Frontal cortex (tissue), 4 donors: ENCODE measurements around the gene SLC27A3. TPM values are rescaled to one million over a fixed set of nuclear protein-coding genes. Genes with fewer than 3 reads are reported as not detected.
A peak's percentile ranks its signal among the peaks of the same experiment; 100 is the strongest.
"Not testable (repeated sequence)": the region's sequence is repeated elsewhere in the genome, so short reads cannot be mapped to it uniquely, and the experiment has no call there.

ENCODE experiments used
- DNase-seq, 2 donors: peaks; one replicate each; pipeline ENCODE4 v3.0.0; 2012; ENCODE audit warnings: low spot score in 2 of 2
- FAIRE-seq: peaks from 2 replicates; lab custom pipeline; 2012; peaks lifted over from hg19 to GRCh38; lab: Jason Lieb, UNC
- total RNA-seq: library from RNA; depleted of rRNA; stranded (reverse); fragments of >200 nt; gene quantifications from one replicate; pipeline ENCODE4 v1.2.3, GENCODE V29; 2014
- donor health status: control.
- donor health status: control.
- donor health status: control.

SLC27A3 gene
- total RNA-seq, 1 donor from 2014 or later = 14.7 TPM

DNA sequence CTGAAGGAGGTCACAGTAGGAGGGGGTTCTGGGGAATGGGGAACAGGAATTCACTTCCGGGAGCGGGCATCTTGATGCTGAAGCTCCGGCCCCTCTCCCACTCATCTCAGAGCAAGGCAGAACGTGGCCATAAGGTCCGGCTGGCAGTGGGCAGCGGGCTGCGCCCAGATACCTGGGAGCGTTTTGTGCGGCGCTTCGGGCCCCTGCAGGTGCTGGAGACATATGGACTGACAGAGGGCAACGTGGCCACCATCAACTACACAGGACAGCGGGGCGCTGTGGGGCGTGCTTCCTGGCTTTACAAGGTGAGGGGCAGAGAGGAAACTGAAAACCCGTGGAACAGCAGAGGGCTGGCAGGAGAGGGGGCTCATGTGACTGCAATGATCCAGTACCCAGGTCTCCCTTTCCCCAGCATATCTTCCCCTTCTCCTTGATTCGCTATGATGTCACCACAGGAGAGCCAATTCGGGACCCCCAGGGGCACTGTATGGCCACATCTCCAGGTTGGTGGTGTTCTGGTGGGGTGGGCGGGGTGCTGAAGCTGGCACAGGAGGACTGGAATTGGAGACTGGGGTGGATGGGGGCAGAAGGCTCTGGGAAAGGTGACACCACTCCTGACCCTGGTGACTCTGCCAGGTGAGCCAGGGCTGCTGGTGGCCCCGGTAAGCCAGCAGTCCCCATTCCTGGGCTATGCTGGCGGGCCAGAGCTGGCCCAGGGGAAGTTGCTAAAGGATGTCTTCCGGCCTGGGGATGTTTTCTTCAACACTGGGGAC is 3.0 kb downstream of the SLC27A3 start:
- DNase-seq (no peak), FAIRE-seq (no peak)

- no peak for FAIRE-seq
- DNase-seq = no peak
Measured at GRCh38 chr1:153778824-153779519, 3.8 kb downstream of the SLC27A3 start.

DNA sequence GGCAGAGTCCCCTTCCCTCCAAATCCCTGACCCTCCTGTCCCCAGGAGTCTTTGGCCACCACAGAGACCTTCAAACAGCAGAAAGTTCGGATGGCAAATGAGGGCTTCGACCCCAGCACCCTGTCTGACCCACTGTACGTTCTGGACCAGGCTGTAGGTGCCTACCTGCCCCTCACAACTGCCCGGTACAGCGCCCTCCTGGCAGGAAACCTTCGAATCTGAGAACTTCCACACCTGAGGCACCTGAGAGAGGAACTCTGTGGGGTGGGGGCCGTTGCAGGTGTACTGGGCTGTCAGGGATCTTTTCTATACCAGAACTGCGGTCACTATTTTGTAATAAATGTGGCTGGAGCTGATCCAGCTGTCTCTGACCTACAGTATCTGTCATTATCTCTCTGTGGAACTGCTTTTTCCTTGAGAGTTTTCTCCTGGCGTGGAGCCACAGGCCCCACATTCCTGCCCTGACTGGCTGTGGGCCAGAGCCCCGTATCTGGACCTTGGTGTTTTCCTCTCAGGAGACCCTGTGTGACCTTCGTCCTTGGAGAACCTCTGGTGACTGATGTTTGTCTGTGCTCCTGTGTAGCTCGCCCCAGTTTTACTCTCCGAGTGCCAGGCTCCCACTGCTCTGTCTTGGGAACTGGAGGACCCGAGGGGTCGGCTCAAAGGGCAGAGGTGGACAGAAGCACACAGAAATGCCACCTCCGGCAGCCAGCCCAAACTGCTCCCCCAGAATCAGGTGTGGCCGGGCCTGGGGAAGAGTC is 4.8 kb downstream of the SLC27A3 start:
- FAIRE-seq = no peak
- DNase-seq = no peak

- DNase-seq = no peak
- no peak for FAIRE-seq
Measured at GRCh38 chr1:153780551-153780950, 5.3 kb downstream of the SLC27A3 start.

- not testable (repeated sequence) for FAIRE-seq
Measured at GRCh38 chr1:153782648-153783047, 7.4 kb downstream of the SLC27A3 start.

DNA sequence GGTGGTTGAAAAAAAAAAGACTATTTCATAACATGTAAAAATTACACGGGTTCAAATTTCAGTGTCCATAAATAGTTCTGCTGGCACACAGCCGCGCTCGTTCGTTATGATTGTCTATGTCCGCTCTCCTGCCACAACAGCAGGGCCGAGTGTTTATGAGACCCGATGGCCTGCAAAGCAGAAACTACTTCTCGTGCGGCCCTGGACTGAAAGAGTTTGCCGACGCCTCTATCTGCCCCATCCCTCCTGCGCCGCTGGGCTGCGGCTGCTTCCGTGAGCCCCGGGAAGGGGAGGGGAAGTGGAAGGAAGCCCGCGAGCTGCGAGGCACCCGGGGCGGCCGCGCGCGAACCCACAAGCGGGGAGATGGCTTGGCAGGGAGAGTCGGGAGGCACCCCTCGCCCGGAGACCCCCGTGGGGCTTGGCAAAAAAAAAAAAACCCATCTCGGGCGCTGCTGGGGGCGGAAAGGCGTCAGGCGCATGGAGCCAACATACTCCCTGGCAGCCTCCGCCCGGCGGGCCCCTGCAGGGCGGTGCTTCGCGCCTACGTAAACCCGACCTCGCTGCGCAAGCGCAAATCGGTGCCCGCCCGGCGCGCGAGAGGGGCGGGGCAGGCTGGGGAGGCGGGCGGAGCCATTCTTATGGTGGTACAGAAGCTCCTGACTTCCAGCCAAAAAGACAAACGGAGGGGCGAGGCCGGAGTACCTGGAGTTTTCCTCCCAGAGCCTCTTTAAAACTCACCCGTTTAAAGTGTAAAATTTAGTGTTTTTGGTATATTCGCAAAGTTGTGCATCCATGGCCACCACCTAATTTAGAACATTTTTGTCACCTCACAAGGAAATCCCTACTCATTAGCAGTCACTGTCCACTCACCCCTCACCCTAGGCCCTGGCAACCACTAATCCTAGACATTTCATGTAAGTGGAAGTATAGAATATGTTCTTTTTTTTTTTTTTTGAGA is 8.3 kb downstream of the SLC27A3 start:
- FAIRE-seq = no peak
- DNase-seq = peak; percentile 94 to 96

More at GRCh38 chr1:153782648-153783047, 7.4 kb downstream of the SLC27A3 start:
- DNase-seq = not testable (repeated sequence)

DNA sequence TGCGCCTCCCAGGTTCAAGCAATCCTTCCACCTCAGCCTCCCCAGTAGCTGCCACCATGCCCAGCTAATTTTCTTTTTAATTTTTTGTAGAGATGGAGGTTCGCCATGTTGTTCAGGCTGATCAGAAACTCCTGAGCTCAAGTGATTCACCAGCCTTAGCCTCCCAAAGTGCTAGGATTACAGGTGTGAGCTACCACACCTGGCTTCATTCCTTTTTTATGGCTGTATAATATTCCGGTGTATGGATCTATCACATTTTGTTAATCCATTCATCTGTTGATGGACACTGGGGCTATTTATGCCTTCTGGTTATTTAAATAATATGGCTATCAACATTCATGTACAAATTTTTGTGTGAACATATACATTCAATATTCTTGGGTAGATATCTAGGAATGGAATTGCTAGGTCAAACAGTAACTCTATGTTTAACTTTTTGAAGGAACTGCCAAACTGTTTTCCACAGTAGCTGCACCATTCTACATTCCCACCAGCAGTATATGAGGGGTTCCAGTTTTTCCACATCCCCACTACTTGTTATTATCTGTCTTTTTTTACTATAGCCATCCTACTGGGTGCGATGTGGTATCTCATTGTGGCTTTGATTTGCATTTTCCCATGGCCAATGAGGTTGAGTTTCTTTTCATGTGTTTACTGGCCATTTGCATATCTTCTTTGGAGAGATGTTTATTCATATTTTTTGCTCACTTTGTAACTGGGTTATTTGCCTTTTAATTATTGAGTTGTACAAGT is 11.0 kb downstream of the SLC27A3 start:
- DNase-seq = no peak
- no peak for FAIRE-seq

- FAIRE-seq (no peak), DNase-seq (no peak)
Measured at GRCh38 chr1:153789478-153790034, 14.3 kb downstream of the SLC27A3 start.

GRCh38 chr1:153790313-153790965 is 15.2 kb downstream of the SLC27A3 start:
- no peak for FAIRE-seq
- DNase-seq = peak; percentile 68 to 77

- DNase-seq (no peak), FAIRE-seq (no peak)
Measured at GRCh38 chr1:153790966-153791647, 15.9 kb downstream of the SLC27A3 start.

DNA sequence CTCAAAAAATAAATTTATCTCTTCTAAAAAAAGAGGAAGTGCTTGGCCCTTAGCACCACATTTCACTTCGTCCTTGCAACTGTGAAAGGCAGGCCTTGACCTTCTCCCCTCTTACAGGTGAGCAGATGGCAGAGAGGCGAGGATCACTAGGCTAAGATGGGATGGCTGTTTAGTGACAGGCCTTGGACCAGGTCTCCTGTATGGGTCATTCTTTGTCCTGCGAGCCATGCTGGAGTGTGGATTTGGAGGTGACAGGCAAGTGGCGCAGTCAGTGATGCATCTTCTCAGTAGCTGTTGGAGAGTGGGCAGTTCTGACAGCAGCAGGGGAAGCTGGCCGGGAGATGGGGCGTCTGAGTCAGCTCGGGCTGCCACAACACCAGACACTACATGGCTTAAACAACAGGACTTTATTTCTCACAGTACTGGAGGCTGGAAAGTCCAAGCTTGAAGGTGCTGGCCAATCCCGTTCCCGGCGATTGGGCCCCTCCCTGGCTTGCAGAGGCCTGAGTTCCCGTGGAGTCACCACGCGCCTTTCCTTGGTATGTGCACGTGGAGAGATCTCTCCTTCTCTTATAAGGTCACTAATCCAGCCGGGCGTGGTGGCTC is 16.5 kb downstream of the SLC27A3 start:
- DNase-seq (no peak), FAIRE-seq (no peak)

DNA sequence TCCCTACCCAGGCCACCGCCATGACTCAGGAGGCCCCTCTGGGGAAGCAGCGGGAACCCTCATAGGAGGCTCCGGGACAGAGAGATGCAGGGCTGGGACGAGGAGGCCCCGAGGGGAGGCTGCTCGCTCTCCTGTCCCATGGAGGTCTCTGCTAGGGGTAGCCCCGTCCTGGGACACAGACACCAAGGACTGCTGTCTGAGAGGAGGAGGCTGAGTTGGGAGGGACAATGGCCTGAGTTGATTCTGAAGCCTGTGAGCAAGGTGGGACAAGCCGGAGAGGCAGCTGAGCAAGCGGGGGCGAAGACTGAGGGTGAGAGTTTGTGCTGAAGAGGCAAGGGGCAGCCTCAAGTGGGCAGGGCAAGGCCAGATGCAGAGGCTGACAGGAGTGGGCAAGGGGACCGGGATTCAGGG is 17.4 kb downstream of the SLC27A3 start:
- FAIRE-seq (no peak), DNase-seq (no peak)

DNA sequence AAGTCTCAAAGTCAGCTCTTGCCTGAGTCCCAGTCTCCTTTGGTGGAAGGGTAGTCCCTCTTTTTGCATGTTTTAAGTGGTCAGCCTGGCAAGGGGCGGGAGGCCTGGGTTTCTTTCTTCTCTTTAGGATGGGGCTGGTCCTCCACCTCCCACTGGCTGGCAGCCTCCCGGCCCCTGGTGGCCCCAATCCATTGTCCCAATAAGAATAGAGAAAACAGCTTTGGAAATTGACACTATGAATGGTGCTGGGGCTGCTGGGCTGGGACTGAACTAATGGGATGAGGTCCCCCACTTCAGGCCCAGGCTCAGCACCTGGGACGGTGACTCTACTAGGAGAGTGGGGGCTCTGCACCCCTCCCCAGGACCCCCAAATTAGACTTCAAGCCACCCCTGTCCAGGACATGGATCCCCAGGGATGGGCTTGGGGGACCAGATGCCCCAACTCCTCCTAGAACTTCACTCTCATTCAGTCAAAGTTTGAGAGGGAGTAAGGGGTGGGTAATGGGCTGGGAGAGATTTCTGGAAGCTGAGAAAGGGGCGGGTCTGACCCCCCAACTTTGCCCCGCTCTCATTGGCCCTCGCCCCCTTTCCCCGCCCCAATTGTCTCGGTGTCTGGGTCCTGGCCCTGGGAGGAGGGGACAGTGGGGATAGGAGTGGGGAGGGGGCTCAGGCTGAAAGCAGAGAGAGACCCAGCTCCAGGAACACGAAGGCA is 18.2 kb downstream of the SLC27A3 start:
- FAIRE-seq = no peak

GRCh38 chr1:153793973-153794615 is 18.9 kb downstream of the SLC27A3 start:
- no peak for DNase-seq
- FAIRE-seq = no peak

More for the DNA sequence above, 18.2 kb downstream of the SLC27A3 start:
- DNase-seq = no peak

DNA sequence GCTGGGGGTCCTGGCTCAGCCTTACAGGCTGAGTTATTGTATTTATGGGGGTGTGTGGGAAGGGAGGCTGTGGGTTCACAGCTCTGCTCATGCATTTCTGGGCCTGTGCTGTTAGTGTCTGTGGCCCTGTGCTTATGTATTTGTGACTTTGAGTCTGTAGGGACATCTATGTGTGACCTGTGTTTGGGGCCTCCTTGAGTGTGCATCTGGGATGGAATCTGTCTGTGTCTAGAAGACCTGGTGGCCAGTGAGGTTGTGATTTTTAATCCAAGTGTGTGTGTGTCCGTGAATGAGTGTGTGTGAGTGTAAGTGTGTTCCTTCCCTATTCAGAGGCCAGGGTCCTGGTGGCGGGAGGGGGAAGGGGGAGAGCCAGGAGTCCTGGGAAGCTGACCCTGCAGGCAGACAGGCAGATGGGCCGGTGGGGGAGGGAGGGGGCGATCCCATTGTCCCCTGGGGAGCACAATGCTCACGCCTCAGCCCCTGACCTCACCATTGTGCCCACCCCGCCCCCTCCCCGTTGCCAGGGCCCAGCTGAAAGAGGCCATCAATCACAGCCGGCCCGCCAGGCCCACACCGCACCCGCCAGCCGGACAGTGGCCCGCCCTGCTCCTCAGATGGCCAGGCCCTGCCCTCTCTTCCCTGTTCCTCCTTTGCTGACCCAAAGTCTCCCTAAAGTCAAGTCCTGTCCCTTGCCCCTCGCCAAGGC is 19.6 kb downstream of the SLC27A3 start:
- DNase-seq = no peak
- no peak for FAIRE-seq
